HL-60 (cell line): ENCODE measurements around the gene LIPC.

Experiments
- DNase-seq, 2 experiments: peaks; one replicate each; pipeline ENCODE4 v3.0.0-alpha.2; 2010 to 2020; ENCODE audit warnings: low read depth in 1 of 2, low spot score in 1 of 2
- H3K27ac ChIP-seq: fragments of 250-450 bp; sonication (Bioruptor Pico); replicated peaks from 2 replicates; pipeline ENCODE4 v1.5.1; 2020; ENCODE audit warnings: mild to moderate bottlenecking, moderate library complexity
- H3K27me3 ChIP-seq: fragments of 250-450 bp; sonication (Bioruptor Pico); 2 replicates; pipeline ENCODE4 v1.5.1; 2021; ENCODE audit warnings: mild to moderate bottlenecking, moderate library complexity; ENCODE audit not compliant: insufficient read depth, poor library complexity, severe bottlenecking
- H3K4me3 ChIP-seq: replicated peaks from 2 replicates; pipeline ENCODE4 v1.5.1; 2011; ENCODE audit warnings: mild to moderate bottlenecking, control low read depth, low read length; ENCODE audit not compliant: insufficient read depth
- GABPA ChIP-seq: IDR thresholded peaks from 2 replicates; pipeline ENCODE4 v1.6.1; 2012; ENCODE audit warnings: low read depth
- POLR2AphosphoS5 ChIP-seq: IDR thresholded peaks from 2 replicates; pipeline ENCODE4 v1.6.1; 2012; ENCODE audit warnings: low read depth
- SPI1 ChIP-seq: IDR thresholded peaks from 2 replicates; pipeline ENCODE4 v1.6.1; 2012; ENCODE audit warnings: low read depth, mild to moderate bottlenecking, borderline replicate concordance
- TF ChIP-seq, protein P1 (sequence below): IDR thresholded peaks from 2 replicates; pipeline ENCODE4 v1.6.1; 2012; ENCODE audit warnings: low read depth; ENCODE audit not compliant: insufficient replicate concordance
- TF ChIP-seq, protein P2 (sequence below): IDR thresholded peaks from one replicate; pipeline ENCODE4 v1.5.1; 2011; ENCODE audit warnings: low read length, control low read depth, inconsistent platforms; ENCODE audit not compliant: insufficient read depth

LIPC gene

DNA sequence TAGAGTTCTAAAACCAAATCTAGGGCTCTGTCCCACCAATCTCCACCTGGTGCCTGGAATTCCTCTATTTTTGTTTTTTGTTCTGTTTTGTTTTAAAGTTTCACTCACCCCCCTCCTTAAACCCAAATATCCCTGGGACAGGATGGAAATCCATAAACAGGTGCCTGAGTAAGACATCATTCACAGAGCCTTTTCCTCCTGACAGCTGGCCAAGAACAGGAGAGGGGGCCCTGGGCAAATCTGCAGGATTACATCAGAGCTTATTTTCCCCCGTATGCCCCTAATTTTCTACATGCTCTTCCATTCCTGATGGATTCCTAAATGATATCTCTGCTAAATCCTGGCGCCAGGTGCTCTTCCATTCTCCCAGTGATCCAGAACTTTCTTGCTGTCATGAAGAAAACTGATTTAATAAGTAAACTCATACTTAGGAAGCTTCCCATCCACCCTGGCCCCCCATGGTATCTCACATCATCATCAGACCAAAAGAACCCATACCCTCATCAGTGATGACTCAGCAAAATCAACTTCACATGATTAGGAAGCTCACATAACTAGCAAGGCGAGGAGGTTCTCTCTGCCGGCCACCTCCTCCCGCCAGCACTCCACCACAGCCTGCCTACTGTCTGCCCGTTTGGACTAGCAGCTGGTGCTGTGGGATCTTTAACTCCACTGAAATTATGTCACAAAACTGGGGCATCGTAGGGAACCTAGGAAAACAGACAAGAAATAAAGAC lies 61.0 kb downstream of the LIPC start:
- H3K4me3 ChIP-seq, result no peak overlapping the region
- no peak overlapping the region for H3K27ac ChIP-seq
- TF ChIP-seq, protein P1, sequence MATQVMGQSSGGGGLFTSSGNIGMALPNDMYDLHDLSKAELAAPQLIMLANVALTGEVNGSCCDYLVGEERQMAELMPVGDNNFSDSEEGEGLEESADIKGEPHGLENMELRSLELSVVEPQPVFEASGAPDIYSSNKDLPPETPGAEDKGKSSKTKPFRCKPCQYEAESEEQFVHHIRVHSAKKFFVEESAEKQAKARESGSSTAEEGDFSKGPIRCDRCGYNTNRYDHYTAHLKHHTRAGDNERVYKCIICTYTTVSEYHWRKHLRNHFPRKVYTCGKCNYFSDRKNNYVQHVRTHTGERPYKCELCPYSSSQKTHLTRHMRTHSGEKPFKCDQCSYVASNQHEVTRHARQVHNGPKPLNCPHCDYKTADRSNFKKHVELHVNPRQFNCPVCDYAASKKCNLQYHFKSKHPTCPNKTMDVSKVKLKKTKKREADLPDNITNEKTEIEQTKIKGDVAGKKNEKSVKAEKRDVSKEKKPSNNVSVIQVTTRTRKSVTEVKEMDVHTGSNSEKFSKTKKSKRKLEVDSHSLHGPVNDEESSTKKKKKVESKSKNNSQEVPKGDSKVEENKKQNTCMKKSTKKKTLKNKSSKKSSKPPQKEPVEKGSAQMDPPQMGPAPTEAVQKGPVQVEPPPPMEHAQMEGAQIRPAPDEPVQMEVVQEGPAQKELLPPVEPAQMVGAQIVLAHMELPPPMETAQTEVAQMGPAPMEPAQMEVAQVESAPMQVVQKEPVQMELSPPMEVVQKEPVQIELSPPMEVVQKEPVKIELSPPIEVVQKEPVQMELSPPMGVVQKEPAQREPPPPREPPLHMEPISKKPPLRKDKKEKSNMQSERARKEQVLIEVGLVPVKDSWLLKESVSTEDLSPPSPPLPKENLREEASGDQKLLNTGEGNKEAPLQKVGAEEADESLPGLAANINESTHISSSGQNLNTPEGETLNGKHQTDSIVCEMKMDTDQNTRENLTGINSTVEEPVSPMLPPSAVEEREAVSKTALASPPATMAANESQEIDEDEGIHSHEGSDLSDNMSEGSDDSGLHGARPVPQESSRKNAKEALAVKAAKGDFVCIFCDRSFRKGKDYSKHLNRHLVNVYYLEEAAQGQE, result no peak
- TF ChIP-seq GABPA, result no peak
- TF ChIP-seq, protein P2, sequence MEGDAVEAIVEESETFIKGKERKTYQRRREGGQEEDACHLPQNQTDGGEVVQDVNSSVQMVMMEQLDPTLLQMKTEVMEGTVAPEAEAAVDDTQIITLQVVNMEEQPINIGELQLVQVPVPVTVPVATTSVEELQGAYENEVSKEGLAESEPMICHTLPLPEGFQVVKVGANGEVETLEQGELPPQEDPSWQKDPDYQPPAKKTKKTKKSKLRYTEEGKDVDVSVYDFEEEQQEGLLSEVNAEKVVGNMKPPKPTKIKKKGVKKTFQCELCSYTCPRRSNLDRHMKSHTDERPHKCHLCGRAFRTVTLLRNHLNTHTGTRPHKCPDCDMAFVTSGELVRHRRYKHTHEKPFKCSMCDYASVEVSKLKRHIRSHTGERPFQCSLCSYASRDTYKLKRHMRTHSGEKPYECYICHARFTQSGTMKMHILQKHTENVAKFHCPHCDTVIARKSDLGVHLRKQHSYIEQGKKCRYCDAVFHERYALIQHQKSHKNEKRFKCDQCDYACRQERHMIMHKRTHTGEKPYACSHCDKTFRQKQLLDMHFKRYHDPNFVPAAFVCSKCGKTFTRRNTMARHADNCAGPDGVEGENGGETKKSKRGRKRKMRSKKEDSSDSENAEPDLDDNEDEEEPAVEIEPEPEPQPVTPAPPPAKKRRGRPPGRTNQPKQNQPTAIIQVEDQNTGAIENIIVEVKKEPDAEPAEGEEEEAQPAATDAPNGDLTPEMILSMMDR, result no peak
- no peak for TF ChIP-seq SPI1
- TF ChIP-seq POLR2AphosphoS5, result no peak
- peak in 1 of 2 experiments; percentile 28 for DNase-seq
- no peaks in the 10 kb centered on the region for H3K27me3 ChIP-seq

DNA sequence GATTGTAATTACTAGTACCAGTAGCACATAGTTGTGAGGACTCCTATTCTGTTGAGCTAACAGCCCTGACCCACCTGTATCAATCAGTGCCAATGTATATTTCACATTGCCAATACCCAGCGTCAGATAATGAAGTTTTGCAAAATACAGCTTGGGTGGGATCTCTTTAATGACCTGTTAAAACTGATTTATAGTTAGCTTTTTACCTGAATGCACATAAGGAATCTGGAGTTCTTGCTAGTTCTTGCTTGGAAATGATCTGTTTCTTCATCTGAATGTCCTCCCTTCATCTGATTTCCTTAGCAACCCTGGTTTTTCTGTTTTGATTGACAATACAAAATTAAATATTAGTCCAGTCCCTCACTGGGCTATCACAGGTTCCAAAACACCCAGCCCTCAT lies 62.8 kb downstream of the LIPC start:
- TF ChIP-seq SPI1 (no peak), POLR2AphosphoS5 (no peak), GABPA (no peak)
- TF ChIP-seq, protein P2, result no peak
- TF ChIP-seq, protein P1, result no peak

DNA sequence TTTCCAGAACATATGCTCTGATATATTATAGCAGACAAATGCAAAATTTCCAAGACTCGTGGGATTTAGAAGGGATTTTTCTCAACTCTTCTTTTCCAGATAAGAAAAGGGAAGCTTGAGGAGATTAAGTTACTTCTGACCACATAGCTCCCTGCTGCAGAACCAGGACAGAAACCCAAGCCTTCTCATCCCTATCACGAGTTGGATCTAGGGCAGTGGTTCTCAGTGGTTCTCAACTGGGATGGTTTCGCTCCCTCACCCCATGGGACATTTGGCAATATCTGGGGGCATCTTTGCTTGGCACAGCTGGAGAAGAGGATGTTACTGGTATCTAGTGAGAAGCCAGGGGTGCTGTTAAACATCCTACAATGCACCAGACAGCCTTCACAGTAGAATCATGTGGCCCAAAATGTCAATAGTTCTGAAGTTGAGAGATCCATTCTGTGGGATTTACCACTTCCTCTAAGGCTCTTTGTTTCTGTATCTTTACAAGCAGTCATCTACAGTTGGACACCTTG lies 64.2 kb downstream of the LIPC start:
- H3K4me3 ChIP-seq, result no peak overlapping the region
- no peak overlapping the region for H3K27ac ChIP-seq
- no peak for TF ChIP-seq SPI1
- TF ChIP-seq POLR2AphosphoS5, result no peak
- no peak for TF ChIP-seq GABPA
- TF ChIP-seq, protein P1, result no peak
- no peak for DNase-seq
- no peaks in the 10 kb centered on the region for H3K27me3 ChIP-seq

More for the DNA sequence above, 62.8 kb downstream of the LIPC start:
- Histone ChIP-seq H3K27me3 (no peaks in the 10 kb centered on the region), H3K27ac (no peak overlapping the region), H3K4me3 (no peak overlapping the region)
- DNase-seq, result no peak
